Measurements from ENCODE around the gene ABHD13. TPM values are rescaled to one million over a fixed set of nuclear protein-coding genes. Genes with fewer than 3 reads are reported as not detected.
A peak's percentile ranks its signal among the peaks of the same experiment; 100 is the strongest.

ABHD13 gene
- 10 to 100 TPM; 13.4 to 16.3 (median 14.4) TPM for polyA plus RNA-seq (ENCODE audit: insufficient read length in 3 of 3)
- long read RNA-seq, donor 1, full-length matches to known transcripts: 16 of 16 reads
- long read RNA-seq, donor 1, partial matches to known transcripts: 0 of 16 reads
- long read RNA-seq, donor 1, other reads (novel, unspliced or antisense): 0 of 16 reads
- long read RNA-seq, donor 2, full-length matches to known transcripts: 4 of 4 reads
- long read RNA-seq, donor 2, partial matches to known transcripts: 0 of 4 reads
- long read RNA-seq, donor 2, other reads (novel, unspliced or antisense): 0 of 4 reads
- long read RNA-seq, donor 3, full-length matches to known transcripts: 19 of 19 reads
- long read RNA-seq, donor 3, partial matches to known transcripts: 0 of 19 reads
- long read RNA-seq, donor 3, other reads (novel, unspliced or antisense): 0 of 19 reads
- long read RNA-seq, donor 4, full-length matches to known transcripts: 13 of 13 reads
- long read RNA-seq, donor 4, partial matches to known transcripts: 0 of 13 reads
- long read RNA-seq, donor 4, other reads (novel, unspliced or antisense): 0 of 13 reads
- long read RNA-seq, donor 5: 0 reads
- long read RNA-seq, donor 6, full-length matches to known transcripts: 6 of 6 reads
- long read RNA-seq, donor 6, partial matches to known transcripts: 0 of 6 reads
- long read RNA-seq, donor 6, other reads (novel, unspliced or antisense): 0 of 6 reads
- long read RNA-seq, donor 7, full-length matches to known transcripts: 7 of 7 reads
- long read RNA-seq, donor 7, partial matches to known transcripts: 0 of 7 reads
- long read RNA-seq, donor 7, other reads (novel, unspliced or antisense): 0 of 7 reads
- long read RNA-seq, donor 8: 0 reads
- long read RNA-seq, donor 9, full-length matches to known transcripts: 10 of 10 reads
- long read RNA-seq, donor 9, partial matches to known transcripts: 0 of 10 reads
- long read RNA-seq, donor 9, other reads (novel, unspliced or antisense): 0 of 10 reads
- long read RNA-seq, donor 10, full-length matches to known transcripts: 8 of 8 reads
- long read RNA-seq, donor 10, partial matches to known transcripts: 0 of 8 reads
- long read RNA-seq, donor 10, other reads (novel, unspliced or antisense): 0 of 8 reads
- long read RNA-seq, donor 11, full-length matches to known transcripts: 6 of 6 reads
- long read RNA-seq, donor 11, partial matches to known transcripts: 0 of 6 reads
- long read RNA-seq, donor 11, other reads (novel, unspliced or antisense): 0 of 6 reads
- long read RNA-seq, donor 12, full-length matches to known transcripts: 10 of 10 reads
- long read RNA-seq, donor 12, partial matches to known transcripts: 0 of 10 reads
- long read RNA-seq, donor 12, other reads (novel, unspliced or antisense): 0 of 10 reads
- long read RNA-seq, donor 13: 0 reads
- long read RNA-seq, donor 14, full-length matches to known transcripts: 11 of 11 reads
- long read RNA-seq, donor 14, partial matches to known transcripts: 0 of 11 reads
- long read RNA-seq, donor 14, other reads (novel, unspliced or antisense): 0 of 11 reads
- long read RNA-seq, donor 15, full-length matches to known transcripts: 4 of 4 reads
- long read RNA-seq, donor 15, partial matches to known transcripts: 0 of 4 reads
- long read RNA-seq, donor 15, other reads (novel, unspliced or antisense): 0 of 4 reads
- long read RNA-seq, donor 16, full-length matches to known transcripts: 21 of 21 reads
- long read RNA-seq, donor 16, partial matches to known transcripts: 0 of 21 reads
- long read RNA-seq, donor 16, other reads (novel, unspliced or antisense): 0 of 21 reads

- peak; percentile 81 to 94 (median 88) for DNase-seq (ENCODE audit: extremely low read depth in 1 of 11, low read depth in 9 of 11, low spot score in 4 of 11)
These were observed at the start of gene ABHD13 for GRCh38 chr13:108218044-108218974. Gene ABHD13 (plus strand): TSS chr13:108218392. CDS start chr13:108229219, 10,827 bp downstream.

GRCh38 chr13:108168929-108169328 lies 49.3 kb upstream of the ABHD13 start:
- DNase-seq (ENCODE audit: extremely low read depth in 1 of 11, low read depth in 9 of 11, low spot score in 4 of 11): no peak

- DNase-seq (ENCODE audit: extremely low read depth in 1 of 11, low read depth in 9 of 11, low spot score in 4 of 11): no peak
These were observed 41.4 kb upstream of the ABHD13 start for GRCh38 chr13:108176685-108177274.

- no peak for DNase-seq (ENCODE audit: extremely low read depth in 1 of 11, low read depth in 9 of 11, low spot score in 4 of 11)
These were observed 40.1 kb upstream of the ABHD13 start for GRCh38 chr13:108178078-108178477.

- no peak for DNase-seq (ENCODE audit: extremely low read depth in 1 of 11, low read depth in 9 of 11, low spot score in 4 of 11)
These were observed 35.5 kb upstream of the ABHD13 start for GRCh38 chr13:108182652-108183051.

- DNase-seq (ENCODE audit: extremely low read depth in 1 of 11, low read depth in 9 of 11, low spot score in 4 of 11): no peak
These were observed 33.0 kb upstream of the ABHD13 start for GRCh38 chr13:108185223-108185622.

GRCh38 chr13:108188260-108188659 lies 29.9 kb upstream of the ABHD13 start:
- no peak for DNase-seq (ENCODE audit: extremely low read depth in 1 of 11, low read depth in 9 of 11, low spot score in 4 of 11)

GRCh38 chr13:108190897-108191296 lies 27.3 kb upstream of the ABHD13 start:
- DNase-seq (ENCODE audit: extremely low read depth in 1 of 11, low read depth in 9 of 11, low spot score in 4 of 11): no peak

GRCh38 chr13:108193806-108194205 lies 24.4 kb upstream of the ABHD13 start:
- no peak for DNase-seq (ENCODE audit: extremely low read depth in 1 of 11, low read depth in 9 of 11, low spot score in 4 of 11)

- no peak for DNase-seq (ENCODE audit: extremely low read depth in 1 of 11, low read depth in 9 of 11, low spot score in 4 of 11)
These were observed 23.7 kb upstream of the ABHD13 start for GRCh38 chr13:108194435-108194936.

GRCh38 chr13:108195146-108195545 lies 23.0 kb upstream of the ABHD13 start:
- DNase-seq (ENCODE audit: extremely low read depth in 1 of 11, low read depth in 9 of 11, low spot score in 4 of 11): no peak

- no peak for DNase-seq (ENCODE audit: extremely low read depth in 1 of 11, low read depth in 9 of 11, low spot score in 4 of 11)
These were observed 22.3 kb upstream of the ABHD13 start for GRCh38 chr13:108195861-108196260.

GRCh38 chr13:108200781-108201398 lies 17.3 kb upstream of the ABHD13 start:
- no peak for DNase-seq (ENCODE audit: extremely low read depth in 1 of 11, low read depth in 9 of 11, low spot score in 4 of 11)

- DNase-seq (ENCODE audit: extremely low read depth in 1 of 11, low read depth in 9 of 11, low spot score in 4 of 11): no peak
These were observed 7.6 kb upstream of the ABHD13 start for GRCh38 chr13:108210551-108210950.

- DNase-seq (ENCODE audit: extremely low read depth in 1 of 11, low read depth in 9 of 11, low spot score in 4 of 11): no peak
These were observed 5.3 kb upstream of the ABHD13 start for GRCh38 chr13:108212886-108213285.

GRCh38 chr13:108213946-108214345 lies 4.2 kb upstream of the ABHD13 start:
- DNase-seq (ENCODE audit: extremely low read depth in 1 of 11, low read depth in 9 of 11, low spot score in 4 of 11): no peak
